ENCODE results near the gene PARD6G. TPM values are rescaled to one million over a fixed set of nuclear protein-coding genes. Genes with fewer than 3 reads are reported as not detected.

The PARD6G gene
- polyA plus RNA-seq, 1 of the 3 experiments (the other 2 are of a cell fraction), result 4.3 TPM

- Histone ChIP-seq H3K4me2 (no peak overlapping the region), H3K4me1 (ENCODE audit: control insufficient read depth in 1 of 2, insufficient read depth in 2 of 2, low read depth in 1 of 2, low read length in 1 of 2) (no peaks in the 10 kb centered on the region; a peak in 1 of 4 replicates), H3K9me2 (no peaks in the 10 kb centered on the region), H3K27ac (ENCODE audit: low read depth in 2 of 2, low read length in 1 of 2) (no peak overlapping the region), H3K9ac (no peak overlapping the region), H4K20me1 (ENCODE audit: insufficient read depth) (no peaks in the 10 kb centered on the region), H3K4me3 (ENCODE audit: low read depth in 2 of 2, low read length in 1 of 2) (no peak overlapping the region), H2AFZ (ENCODE audit: low read depth) (no peak overlapping the region), H3K27me3 (ENCODE audit: insufficient read depth) (no peaks in the 10 kb centered on the region), H3K36me3 (replicated peaks in 1 of 2; ENCODE audit: control insufficient read depth in 1 of 2, insufficient read depth in 2 of 2, low read length in 1 of 2) (no peaks in the 10 kb centered on the region), H3K79me2 (ENCODE audit: insufficient read depth) (no peaks in the 10 kb centered on the region), H3F3A (replicated peaks; ENCODE audit: insufficient read depth) (no peaks in the 10 kb centered on the region), H3K9me3 (no peaks in the 10 kb centered on the region)
- 84% methylated on average over 8 of the region's 8 CpGs for WGBS (ENCODE audit: low lambda C conversion rate)
- ChIA-PET CTCF (interaction anchor here (2.1 kb wide), 1 partner anchor 78 kb away, joined by 6 read pairs; no protein-coding TSS in a partner anchor), POLR2A (no interaction called here)
- no peak for DNase-seq
- TF ChIP-seq GATA2 (CRISPR knock-in tag; IDR thresholded peaks at IDR 0.05), result no peak
- TF ChIP-seq EP300 (IDR thresholded peaks at IDR 0.05; ENCODE audit: borderline replicate concordance in 1 of 2, low read depth in 1 of 2, low read length in 1 of 2), result no peak
Measured at GRCh38 chr18:80177128-80177527, 70.2 kb downstream of the PARD6G start.

- TF ChIP-seq, protein P1, sequence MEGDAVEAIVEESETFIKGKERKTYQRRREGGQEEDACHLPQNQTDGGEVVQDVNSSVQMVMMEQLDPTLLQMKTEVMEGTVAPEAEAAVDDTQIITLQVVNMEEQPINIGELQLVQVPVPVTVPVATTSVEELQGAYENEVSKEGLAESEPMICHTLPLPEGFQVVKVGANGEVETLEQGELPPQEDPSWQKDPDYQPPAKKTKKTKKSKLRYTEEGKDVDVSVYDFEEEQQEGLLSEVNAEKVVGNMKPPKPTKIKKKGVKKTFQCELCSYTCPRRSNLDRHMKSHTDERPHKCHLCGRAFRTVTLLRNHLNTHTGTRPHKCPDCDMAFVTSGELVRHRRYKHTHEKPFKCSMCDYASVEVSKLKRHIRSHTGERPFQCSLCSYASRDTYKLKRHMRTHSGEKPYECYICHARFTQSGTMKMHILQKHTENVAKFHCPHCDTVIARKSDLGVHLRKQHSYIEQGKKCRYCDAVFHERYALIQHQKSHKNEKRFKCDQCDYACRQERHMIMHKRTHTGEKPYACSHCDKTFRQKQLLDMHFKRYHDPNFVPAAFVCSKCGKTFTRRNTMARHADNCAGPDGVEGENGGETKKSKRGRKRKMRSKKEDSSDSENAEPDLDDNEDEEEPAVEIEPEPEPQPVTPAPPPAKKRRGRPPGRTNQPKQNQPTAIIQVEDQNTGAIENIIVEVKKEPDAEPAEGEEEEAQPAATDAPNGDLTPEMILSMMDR (IDR thresholded peaks at IDR 0.05), result no peak
- no peak for TF ChIP-seq TCF12 (IDR thresholded peaks at IDR 0.05)
- no peak for TF ChIP-seq TAF1 (IDR thresholded peaks at IDR 0.05; ENCODE audit: borderline replicate concordance, low read depth, low read length)
- TF ChIP-seq RAD21 (IDR thresholded peaks at IDR 0.05; ENCODE audit: low read length), result no peak
- no peak for TF ChIP-seq EP300 (IDR thresholded peaks at IDR 0.05; ENCODE audit: borderline replicate concordance in 1 of 2, low read depth in 1 of 2, low read length in 1 of 2)
- TF ChIP-seq MAX (IDR thresholded peaks at IDR 0.05; ENCODE audit: low read depth), result no peak
- no peak for TF ChIP-seq TEAD4 (IDR thresholded peaks at IDR 0.05; ENCODE audit: borderline replicate concordance, insufficient read depth)
- TF ChIP-seq RFX5 (IDR thresholded peaks at IDR 0.05; ENCODE audit: low read length), result no peak
- TF ChIP-seq ELF1 (IDR thresholded peaks at IDR 0.05), result no peak
- no peak for TF ChIP-seq CHD2 (IDR thresholded peaks at IDR 0.05; ENCODE audit: low read length, partially characterized antibody)
- TF ChIP-seq RCOR1 (IDR thresholded peaks at IDR 0.05; ENCODE audit: low read length), result no peak
- TF ChIP-seq, protein P2, sequence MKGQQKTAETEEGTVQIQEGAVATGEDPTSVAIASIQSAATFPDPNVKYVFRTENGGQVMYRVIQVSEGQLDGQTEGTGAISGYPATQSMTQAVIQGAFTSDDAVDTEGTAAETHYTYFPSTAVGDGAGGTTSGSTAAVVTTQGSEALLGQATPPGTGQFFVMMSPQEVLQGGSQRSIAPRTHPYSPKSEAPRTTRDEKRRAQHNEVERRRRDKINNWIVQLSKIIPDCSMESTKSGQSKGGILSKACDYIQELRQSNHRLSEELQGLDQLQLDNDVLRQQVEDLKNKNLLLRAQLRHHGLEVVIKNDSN (IDR thresholded peaks at IDR 0.05; ENCODE audit: borderline replicate concordance, low read depth), result no peak
- TF ChIP-seq EZH2phosphoT487 (IDR thresholded peaks at IDR 0.05; ENCODE audit: borderline replicate concordance, low read depth), result no peak
- TF ChIP-seq SIN3A (IDR thresholded peaks at IDR 0.05; ENCODE audit: borderline replicate concordance, low read depth, low read length), result no peak
- TF ChIP-seq, protein P3, sequence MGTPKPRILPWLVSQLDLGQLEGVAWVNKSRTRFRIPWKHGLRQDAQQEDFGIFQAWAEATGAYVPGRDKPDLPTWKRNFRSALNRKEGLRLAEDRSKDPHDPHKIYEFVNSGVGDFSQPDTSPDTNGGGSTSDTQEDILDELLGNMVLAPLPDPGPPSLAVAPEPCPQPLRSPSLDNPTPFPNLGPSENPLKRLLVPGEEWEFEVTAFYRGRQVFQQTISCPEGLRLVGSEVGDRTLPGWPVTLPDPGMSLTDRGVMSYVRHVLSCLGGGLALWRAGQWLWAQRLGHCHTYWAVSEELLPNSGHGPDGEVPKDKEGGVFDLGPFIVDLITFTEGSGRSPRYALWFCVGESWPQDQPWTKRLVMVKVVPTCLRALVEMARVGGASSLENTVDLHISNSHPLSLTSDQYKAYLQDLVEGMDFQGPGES (IDR thresholded peaks at IDR 0.05; ENCODE audit: low read depth, low read length), result no peak
- no peak for TF ChIP-seq GATA2 (CRISPR knock-in tag; IDR thresholded peaks at IDR 0.05)
- TF ChIP-seq PBX3 (IDR thresholded peaks at IDR 0.05), result no peak
- no peak for TF ChIP-seq FOXJ3 (CRISPR knock-in tag; IDR thresholded peaks at IDR 0.05)
- Histone ChIP-seq H2AFZ (ENCODE audit: low read depth) (no peak overlapping the region), H3K79me2 (ENCODE audit: insufficient read depth) (no peaks in the 10 kb centered on the region), H3K9me3 (no peaks in the 10 kb centered on the region), H4K20me1 (ENCODE audit: insufficient read depth) (no peaks in the 10 kb centered on the region), H3K27me3 (ENCODE audit: insufficient read depth) (no peaks in the 10 kb centered on the region), H3K4me1 (ENCODE audit: control insufficient read depth in 1 of 2, insufficient read depth in 2 of 2, low read depth in 1 of 2, low read length in 1 of 2) (no peaks in the 10 kb centered on the region; a peak in 1 of 4 replicates), H3F3A (replicated peaks; ENCODE audit: insufficient read depth) (no peaks in the 10 kb centered on the region), H3K4me3 (ENCODE audit: low read depth in 2 of 2, low read length in 1 of 2) (no peak overlapping the region), H3K9me2 (no peaks in the 10 kb centered on the region), H3K36me3 (replicated peaks in 1 of 2; ENCODE audit: control insufficient read depth in 1 of 2, insufficient read depth in 2 of 2, low read length in 1 of 2) (no peaks in the 10 kb centered on the region), H3K27ac (ENCODE audit: low read depth in 2 of 2, low read length in 1 of 2) (no peak overlapping the region), H3K9ac (no peak overlapping the region), H3K4me2 (no peak overlapping the region)
- POLR2A ChIA-PET, result no interaction called here
- DNase-seq, result no peak
- CTCF ChIA-PET, result interaction anchor here (1.0 to 4.2 kb wide), 3 partner anchors 9 to 79 kb away, joined by 3 to 19 read pairs (median 6); no protein-coding TSS in a partner anchor
- 71% methylated on average over 17 of the region's 17 CpGs for WGBS (ENCODE audit: low lambda C conversion rate)
Measured at GRCh38 chr18:80176334-80177073, 70.8 kb downstream of the PARD6G start.

Data from SK-N-SH (cell line).